Measurements from ENCODE around the gene CNNM4.
"Not testable (repeated sequence)": the region's sequence is repeated elsewhere in the genome, so short reads cannot be mapped to it uniquely, and the experiment has no call there.

Gene CNNM4

GRCh38 chr2:96801786-96802595 lies 41.3 kb downstream of the CNNM4 start:
- Histone ChIP-seq H2AFZ (ENCODE audit: low read depth, low read length) (no peak overlapping the region), H3K4me2 (ENCODE audit: low read length) (no peak overlapping the region), H4K20me1 (ENCODE audit: insufficient read depth, low read length) (no peaks in the 10 kb centered on the region), H3K4me3 (ENCODE audit: low read length) (no peak overlapping the region), H3K36me3 (replicated peaks; ENCODE audit: low read depth, low read length) (peaks cover 4% of the 10 kb centered on the region), H3K79me2 (ENCODE audit: low read length) (no peaks in the 10 kb centered on the region), H3K9me3 (ENCODE audit: insufficient read depth, low read length) (no peaks in the 10 kb centered on the region), H3K4me1 (ENCODE audit: low read length) (peaks cover 7% of the 10 kb centered on the region; the same call in 1 of the 2 replicates), H3K27me3 (ENCODE audit: low read depth, low read length) (no peaks in the 10 kb centered on the region), H3K27ac (ENCODE audit: low read length) (no peak overlapping the region), H3K9ac (ENCODE audit: low read length) (no peak overlapping the region)
- TF ChIP-seq, protein P1, sequence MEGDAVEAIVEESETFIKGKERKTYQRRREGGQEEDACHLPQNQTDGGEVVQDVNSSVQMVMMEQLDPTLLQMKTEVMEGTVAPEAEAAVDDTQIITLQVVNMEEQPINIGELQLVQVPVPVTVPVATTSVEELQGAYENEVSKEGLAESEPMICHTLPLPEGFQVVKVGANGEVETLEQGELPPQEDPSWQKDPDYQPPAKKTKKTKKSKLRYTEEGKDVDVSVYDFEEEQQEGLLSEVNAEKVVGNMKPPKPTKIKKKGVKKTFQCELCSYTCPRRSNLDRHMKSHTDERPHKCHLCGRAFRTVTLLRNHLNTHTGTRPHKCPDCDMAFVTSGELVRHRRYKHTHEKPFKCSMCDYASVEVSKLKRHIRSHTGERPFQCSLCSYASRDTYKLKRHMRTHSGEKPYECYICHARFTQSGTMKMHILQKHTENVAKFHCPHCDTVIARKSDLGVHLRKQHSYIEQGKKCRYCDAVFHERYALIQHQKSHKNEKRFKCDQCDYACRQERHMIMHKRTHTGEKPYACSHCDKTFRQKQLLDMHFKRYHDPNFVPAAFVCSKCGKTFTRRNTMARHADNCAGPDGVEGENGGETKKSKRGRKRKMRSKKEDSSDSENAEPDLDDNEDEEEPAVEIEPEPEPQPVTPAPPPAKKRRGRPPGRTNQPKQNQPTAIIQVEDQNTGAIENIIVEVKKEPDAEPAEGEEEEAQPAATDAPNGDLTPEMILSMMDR (IDR thresholded peaks at IDR 0.05; ENCODE audit: low read depth, low read length), result no peak
- TF ChIP-seq EZH2phosphoT487 (IDR thresholded peaks at IDR 0.05; ENCODE audit: low read depth), result no peak

DNA sequence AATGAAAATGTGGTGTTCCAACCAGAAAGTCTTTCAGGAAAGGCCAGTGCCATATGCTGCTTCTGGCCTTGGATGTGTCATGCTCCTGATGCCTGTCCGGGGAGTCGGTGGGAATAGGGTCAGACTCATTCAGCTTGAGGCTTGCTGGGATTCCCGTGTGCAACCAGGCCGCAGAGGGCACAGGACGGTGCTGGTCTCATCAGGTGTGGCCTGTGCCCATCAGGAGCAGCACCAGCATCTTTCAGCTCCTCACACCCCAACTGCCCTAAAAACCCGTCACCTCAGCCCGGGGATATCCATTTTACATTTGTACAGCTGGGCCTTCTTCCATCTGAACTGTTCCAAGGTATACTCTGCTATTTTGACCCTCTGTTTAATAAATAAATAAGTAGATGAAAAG lies 42.0 kb downstream of the CNNM4 start:
- Histone ChIP-seq H3K27ac (ENCODE audit: low read length) (no peak overlapping the region), H3K9ac (ENCODE audit: low read length) (no peak overlapping the region), H3K79me2 (ENCODE audit: low read length) (no peaks in the 10 kb centered on the region), H3K4me3 (ENCODE audit: low read length) (no peak overlapping the region), H4K20me1 (ENCODE audit: insufficient read depth, low read length) (no peaks in the 10 kb centered on the region), H3K36me3 (replicated peaks; ENCODE audit: low read depth, low read length) (peaks cover 4% of the 10 kb centered on the region), H3K4me2 (ENCODE audit: low read length) (no peak overlapping the region), H2AFZ (ENCODE audit: low read depth, low read length) (no peak overlapping the region), H3K9me3 (ENCODE audit: insufficient read depth, low read length) (no peaks in the 10 kb centered on the region), H3K4me1 (ENCODE audit: low read length) (peaks cover 7% of the 10 kb centered on the region; the same call in 1 of the 2 replicates), H3K27me3 (ENCODE audit: low read depth, low read length) (no peaks in the 10 kb centered on the region)
- TF ChIP-seq EZH2phosphoT487 (IDR thresholded peaks at IDR 0.05; ENCODE audit: low read depth), result no peak
- TF ChIP-seq, protein P1 (IDR thresholded peaks at IDR 0.05; ENCODE audit: low read depth, low read length), result no peak

DNA sequence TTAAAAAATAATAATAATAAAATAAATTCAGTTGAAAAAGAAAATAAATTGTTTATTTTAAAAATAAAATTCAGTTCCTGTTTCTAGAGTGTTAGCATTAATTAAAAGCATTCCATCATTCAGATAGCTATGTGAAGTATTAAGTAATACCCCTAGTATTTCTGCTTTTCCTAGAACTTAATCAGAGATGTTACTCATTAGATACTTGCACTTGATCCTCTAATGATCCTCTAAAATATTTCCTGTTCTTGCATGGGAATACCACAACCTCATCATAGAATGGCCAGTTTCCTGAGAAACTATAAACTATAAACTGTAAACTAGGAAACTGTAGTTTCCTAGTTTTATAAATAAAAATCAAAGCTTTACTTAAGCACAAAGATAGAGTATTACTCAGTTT lies 44.3 kb downstream of the CNNM4 start:
- H3K27me3 ChIP-seq (ENCODE audit: low read depth, low read length), result no peaks in the 10 kb centered on the region
- H3K79me2 ChIP-seq (ENCODE audit: low read length), result no peaks in the 10 kb centered on the region
- no peak for TF ChIP-seq EZH2phosphoT487 (IDR thresholded peaks at IDR 0.05; ENCODE audit: low read depth)
- TF ChIP-seq, protein P1 (IDR thresholded peaks at IDR 0.05; ENCODE audit: low read depth, low read length), result no peak
- no peak overlapping the region for H3K9ac ChIP-seq (ENCODE audit: low read length)
- no peak overlapping the region for H3K27ac ChIP-seq (ENCODE audit: low read length)
- no peak overlapping the region for H2AFZ ChIP-seq (ENCODE audit: low read depth, low read length)
- no peak overlapping the region for H3K4me3 ChIP-seq (ENCODE audit: low read length)
- H3K4me1 ChIP-seq (ENCODE audit: low read length), result peaks cover 7% of the 10 kb centered on the region; the same call in 1 of the 2 replicates
- H3K4me2 ChIP-seq (ENCODE audit: low read length), result no peak overlapping the region
- no peaks in the 10 kb centered on the region for H3K9me3 ChIP-seq (ENCODE audit: insufficient read depth, low read length)
- H4K20me1 ChIP-seq (ENCODE audit: insufficient read depth, low read length), result no peaks in the 10 kb centered on the region
- H3K36me3 ChIP-seq (replicated peaks; ENCODE audit: low read depth, low read length), result peaks cover 4% of the 10 kb centered on the region

DNA sequence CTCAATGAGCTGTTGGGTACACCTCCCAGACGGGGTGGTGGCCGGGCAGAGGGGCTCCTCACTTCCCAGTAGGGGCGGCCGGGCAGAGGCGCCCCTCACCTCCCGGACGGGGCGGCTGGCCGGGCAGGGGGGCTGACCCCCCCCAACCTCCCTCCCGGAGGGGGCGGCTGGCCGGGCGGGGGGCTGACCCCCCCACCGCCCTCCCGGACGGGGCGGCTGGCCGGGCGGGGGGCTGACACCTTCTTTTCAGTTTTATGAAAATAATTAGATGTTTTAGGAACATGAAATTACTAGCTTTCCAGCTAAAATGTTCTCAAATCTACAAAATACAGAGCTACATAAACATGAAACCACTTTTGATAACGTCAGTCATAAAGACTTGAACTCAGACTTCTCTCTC lies 45.2 kb downstream of the CNNM4 start:
- not testable (repeated sequence) for H3K36me3 ChIP-seq (replicated peaks; ENCODE audit: low read depth, low read length); H3K27ac ChIP-seq (ENCODE audit: low read length); H3K4me2 ChIP-seq (ENCODE audit: low read length); H3K4me1 ChIP-seq (ENCODE audit: low read length); H3K4me3 ChIP-seq (ENCODE audit: low read length); H3K79me2 ChIP-seq (ENCODE audit: low read length); H3K9me3 ChIP-seq (ENCODE audit: insufficient read depth, low read length); H3K9ac ChIP-seq (ENCODE audit: low read length); H2AFZ ChIP-seq (ENCODE audit: low read depth, low read length); H4K20me1 ChIP-seq (ENCODE audit: insufficient read depth, low read length); H3K27me3 ChIP-seq (ENCODE audit: low read depth, low read length)

Measured in OCI-LY3 (cell line).